ENCODE measurements around the gene LAD1. TPM values are rescaled to one million over a fixed set of nuclear protein-coding genes. Genes with fewer than 3 reads are reported as not detected.

The LAD1 gene
- total and polyA plus RNA-seq, 2 of the 4 experiments (the other 2 are of a cell fraction) = under 0.01 to 0.07 TPM

GRCh38 chr1:201356236-201356635 is 42.9 kb downstream of the LAD1 start:
- Histone ChIP-seq H3K4me1 (ENCODE audit: control insufficient read depth, insufficient read depth, low read length) (no peaks in the 10 kb centered on the region), H3K56ac (ENCODE audit: extremely low read depth, insufficient read depth, low read length) (no peak overlapping the region), H3K23ac (ENCODE audit: low read depth, low read length) (no peak overlapping the region), H2AK5ac (ENCODE audit: low read depth, low read length) (no peak overlapping the region), H3K9me3 (ENCODE audit: control insufficient read depth, insufficient read depth, low read length) (no peaks in the 10 kb centered on the region), H4K8ac (ENCODE audit: low read depth in 2 of 2, low read length in 2 of 2) (no peak overlapping the region), H2BK20ac (ENCODE audit: low read depth, low read length) (no peak overlapping the region), H4K91ac (ENCODE audit: insufficient read depth, low read depth, low read length) (no peak overlapping the region), H3K9ac (ENCODE audit: low read depth, low read length) (no peak overlapping the region), H4K20me1 (ENCODE audit: insufficient read depth, low read length) (no peaks in the 10 kb centered on the region; the same call in 1 of the 2 replicates), H3K4ac (ENCODE audit: low read depth, low read length) (no peak overlapping the region), H2AK9ac (replicated peaks; ENCODE audit: low read depth, low read length, poor library complexity) (no peak overlapping the region), H2BK120ac (ENCODE audit: low read depth, low read length) (no peak overlapping the region), H3K14ac (replicated peaks; ENCODE audit: low read depth, low read length) (no peak overlapping the region), H3K9me1 (ENCODE audit: insufficient read depth, low read length) (no peaks in the 10 kb centered on the region), H3K27ac (ENCODE audit: insufficient read depth, low read length) (no peak overlapping the region), H2BK5ac (ENCODE audit: low read depth, low read length, poor library complexity, severe bottlenecking) (no peak overlapping the region), H4K5ac (ENCODE audit: low read depth, low read length) (no peak overlapping the region), H3K36me3 (ENCODE audit: control insufficient read depth, insufficient read depth, low read length) (no peaks in the 10 kb centered on the region), H2AFZ (replicated peaks; ENCODE audit: low read length, poor library complexity) (no peak overlapping the region), H3K27me3 (ENCODE audit: control insufficient read depth, insufficient read depth, low read length) (peaks cover 73% of the 10 kb centered on the region), H3K18ac (ENCODE audit: low read depth, low read length) (no peak overlapping the region), H3K79me1 (ENCODE audit: low read depth in 1 of 2, low read length in 2 of 2) (no peaks in the 10 kb centered on the region), H3K4me3 (ENCODE audit: insufficient read depth, low read depth, low read length) (no peak overlapping the region), H2BK15ac (ENCODE audit: low read depth, low read length) (no peak overlapping the region), H3K4me2 (ENCODE audit: low read depth, low read length) (no peak overlapping the region)
- no peak for ATAC-seq (ENCODE audit: low read depth)
- dilution Hi-C loops (cut with HindIII; ENCODE audit: low sequenced_read_pairs, unreplicated experiment) = no loop called here
- WGBS, 2 experiments (ENCODE audit: extremely low coverage in 2 of 2, insufficient read length in 1 of 2) = 80% methylated on average over 2 of the region's 5 CpGs; no CpG with 5 or more reads in 1 of the 2 experiments
- intact Hi-C loops (cut with micrococcal nuclease) = no loop called here
- TF ChIP-seq POLR2A (IDR thresholded peaks at IDR 0.05; ENCODE audit: low read depth, low read length) = no peak
- TF ChIP-seq USF2 (IDR thresholded peaks at IDR 0.05; ENCODE audit: low read depth, low read length) = no peak
- TF ChIP-seq CEBPB (IDR thresholded peaks at IDR 0.05; ENCODE audit: low read depth, low read length) = no peak
- TF ChIP-seq CHD1 (IDR thresholded peaks at IDR 0.05; ENCODE audit: low read depth, low read length) = no peak
- TF ChIP-seq BHLHE40 (IDR thresholded peaks at IDR 0.05; ENCODE audit: low read depth, low read length) = no peak
- no peak for DNase-seq
- BruUV-seq (replicated peaks) = no TSS peak
- POLR2A ChIA-PET (ENCODE audit: unreplicated experiment) = no interaction called here
- in situ Hi-C loops (cut with MboI; ENCODE audit: low sequenced_read_pairs) = no loop called here
- CTCF ChIA-PET = no interaction called here
